CD4-positive, alpha-beta T cell treated with Interleukin-12 subunit alpha and Interleukin-12 subunit beta, for 1 hour (primary cell): ENCODE results near the gene LUZP2.

ENCODE experiments used
- DNase-seq: peaks from one replicate; pipeline ENCODE4 v3.0.0-alpha.2; 2020

The LUZP2 gene

GRCh38 chr11:24636291-24636629 lies 139.4 kb downstream of the LUZP2 start:
- DNase-seq: no peak

- no peak for DNase-seq
These were observed 140.7 kb downstream of the LUZP2 start for GRCh38 chr11:24637520-24637919.

- DNase-seq: no peak
These were observed 145.8 kb downstream of the LUZP2 start for GRCh38 chr11:24642648-24643047.

- DNase-seq: no peak
These were observed 148.7 kb downstream of the LUZP2 start for GRCh38 chr11:24645563-24645962.

- DNase-seq: no peak
These were observed 155.0 kb downstream of the LUZP2 start for GRCh38 chr11:24651873-24652272.

GRCh38 chr11:24653901-24654300 lies 157.0 kb downstream of the LUZP2 start:
- DNase-seq: no peak

- DNase-seq: no peak
These were observed 164.5 kb downstream of the LUZP2 start for GRCh38 chr11:24661331-24661730.

GRCh38 chr11:24664399-24664798 lies 167.5 kb downstream of the LUZP2 start:
- no peak for DNase-seq

GRCh38 chr11:24667353-24667968 lies 170.6 kb downstream of the LUZP2 start:
- no peak for DNase-seq

- no peak for DNase-seq
These were observed 182.0 kb downstream of the LUZP2 start for GRCh38 chr11:24678703-24679348.

GRCh38 chr11:24679821-24680351 lies 183.0 kb downstream of the LUZP2 start:
- no peak for DNase-seq

- no peak for DNase-seq
These were observed 186.7 kb downstream of the LUZP2 start for GRCh38 chr11:24683583-24683982.

- no peak for DNase-seq
These were observed 189.0 kb downstream of the LUZP2 start for GRCh38 chr11:24685821-24686220.

GRCh38 chr11:24687531-24688147 lies 190.8 kb downstream of the LUZP2 start:
- no peak for DNase-seq

GRCh38 chr11:24688981-24689380 lies 192.1 kb downstream of the LUZP2 start:
- no peak for DNase-seq

- DNase-seq: no peak
These were observed 200.8 kb downstream of the LUZP2 start for GRCh38 chr11:24697522-24698111.

GRCh38 chr11:24704716-24705115 lies 207.9 kb downstream of the LUZP2 start:
- no peak for DNase-seq

GRCh38 chr11:24705474-24705873 lies 208.6 kb downstream of the LUZP2 start:
- no peak for DNase-seq

GRCh38 chr11:24708616-24709015 lies 211.8 kb downstream of the LUZP2 start:
- no peak for DNase-seq

- no peak for DNase-seq
These were observed 213.2 kb downstream of the LUZP2 start for GRCh38 chr11:24709928-24710565.

GRCh38 chr11:24714601-24715000 lies 217.7 kb downstream of the LUZP2 start:
- DNase-seq: no peak

- no peak for DNase-seq
These were observed 219.6 kb downstream of the LUZP2 start for GRCh38 chr11:24716403-24716802.

- no peak for DNase-seq
These were observed 226.4 kb downstream of the LUZP2 start for GRCh38 chr11:24723231-24723630.
